DMS53 treated with DMSO at 0.1 percent for 48 hours (cell line): ENCODE data around the gene TM4SF1.
"Not testable (repeated sequence)": the region's sequence is repeated elsewhere in the genome, so short reads cannot be mapped to it uniquely, and the experiment has no call there.

Experiments used
- DNase-seq: peaks from one replicate; lab custom pipeline; 2025; ENCODE audit not compliant: unreplicated experiment; lab: John Stamatoyannopoulos, UW

Gene TM4SF1

DNA sequence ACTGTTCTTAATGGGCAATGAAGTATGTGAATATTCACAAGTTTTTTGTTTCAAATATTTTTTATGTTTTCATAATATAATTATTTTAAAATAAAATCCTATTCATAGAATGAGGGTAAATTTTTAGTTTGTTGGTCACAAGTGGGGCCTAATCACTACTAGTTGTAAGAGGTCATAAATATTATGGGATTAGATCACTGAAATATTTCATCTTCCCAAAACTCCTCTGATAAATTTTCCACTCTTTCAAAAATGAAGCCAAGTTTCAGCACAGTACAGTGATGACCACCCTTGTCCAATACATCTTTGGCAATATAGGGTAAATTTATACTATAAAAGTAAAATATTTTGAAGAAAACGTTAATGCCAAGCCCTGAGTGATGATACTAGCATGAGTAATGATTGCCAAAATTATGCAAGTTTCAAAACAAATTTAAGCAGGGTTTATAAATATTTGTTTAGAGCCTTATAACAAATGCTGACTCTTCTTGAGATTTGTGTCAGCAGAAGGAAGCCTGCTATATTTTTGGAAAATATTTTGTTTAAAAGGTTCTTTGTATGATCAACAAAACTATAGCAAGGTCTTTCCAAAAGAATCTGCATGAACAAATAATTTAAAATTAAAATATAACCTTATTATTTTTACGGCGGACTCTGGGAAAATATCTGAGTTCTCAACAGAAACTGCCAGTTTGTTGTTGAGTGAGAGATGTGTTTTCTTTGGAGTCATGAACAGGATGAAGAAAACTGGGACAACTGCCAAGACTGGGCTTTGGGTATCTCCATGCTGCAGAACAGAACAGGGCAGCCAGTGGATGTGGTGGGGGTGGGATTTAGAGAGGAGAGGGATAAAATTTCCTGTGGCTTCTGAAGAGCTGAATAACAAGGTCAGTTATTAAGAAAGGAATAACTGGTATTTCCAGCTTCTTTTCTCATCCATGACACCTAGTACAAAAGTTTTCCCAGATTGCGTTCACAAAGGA is 17.9 kb upstream of the TM4SF1 start:
- peak; percentile 21 for DNase-seq

DNA sequence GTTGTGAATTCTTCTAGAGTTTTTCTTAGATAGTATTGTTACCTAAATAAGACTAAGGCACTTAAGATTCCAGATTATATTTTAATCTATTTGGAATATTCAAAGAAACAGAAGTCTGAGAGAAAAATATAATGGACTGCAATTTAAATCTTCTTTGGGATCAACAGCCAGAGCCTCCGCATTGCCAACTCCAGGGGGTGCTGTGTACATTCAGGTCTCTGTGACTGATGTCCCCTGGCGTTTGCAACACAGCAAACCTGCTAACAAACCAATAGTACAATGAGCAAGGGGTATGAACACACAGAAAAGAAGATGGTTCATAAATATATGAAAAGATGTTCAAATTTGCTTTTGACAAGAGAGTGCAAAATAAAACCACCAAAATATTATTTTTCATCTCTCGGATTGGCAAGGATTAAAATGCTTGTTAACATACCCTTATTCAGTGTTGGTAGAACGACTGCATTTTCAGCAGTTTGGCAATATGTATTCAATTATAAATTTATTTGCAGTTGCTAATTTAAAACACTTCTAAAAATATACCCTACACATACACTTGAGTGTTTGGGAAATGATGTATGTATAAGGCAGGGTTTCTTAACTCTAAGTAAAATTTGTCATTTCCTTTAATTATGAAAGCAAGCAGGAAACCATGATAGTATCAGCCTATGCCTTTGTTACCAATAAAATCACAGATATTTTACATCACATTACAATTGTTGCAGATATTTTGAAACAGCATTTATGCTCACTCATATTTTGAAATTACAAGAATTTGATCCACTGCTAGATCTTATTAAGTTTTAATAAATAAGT is 16.1 kb upstream of the TM4SF1 start:
- peak; percentile 74 for DNase-seq

DNA sequence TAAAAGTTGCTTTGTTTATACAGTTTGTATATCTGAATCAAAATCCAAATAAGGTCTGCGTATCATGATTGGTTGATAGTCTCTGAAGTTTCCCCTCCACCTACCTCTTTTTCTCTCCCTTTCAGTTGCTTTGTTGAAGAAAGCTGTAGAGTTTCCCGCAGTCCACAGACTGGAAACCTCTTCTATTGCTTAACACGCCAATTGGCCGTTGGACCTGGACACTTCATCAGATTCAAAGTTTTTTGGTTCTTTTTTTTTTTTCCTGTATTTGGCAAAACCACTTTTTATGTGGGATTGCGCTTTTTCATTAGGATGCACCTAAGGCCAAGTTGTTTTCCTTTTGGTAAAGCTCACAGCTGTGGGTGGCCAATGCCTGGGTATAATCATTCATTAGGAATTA is 14.5 kb upstream of the TM4SF1 start:
- no peak for DNase-seq

DNA sequence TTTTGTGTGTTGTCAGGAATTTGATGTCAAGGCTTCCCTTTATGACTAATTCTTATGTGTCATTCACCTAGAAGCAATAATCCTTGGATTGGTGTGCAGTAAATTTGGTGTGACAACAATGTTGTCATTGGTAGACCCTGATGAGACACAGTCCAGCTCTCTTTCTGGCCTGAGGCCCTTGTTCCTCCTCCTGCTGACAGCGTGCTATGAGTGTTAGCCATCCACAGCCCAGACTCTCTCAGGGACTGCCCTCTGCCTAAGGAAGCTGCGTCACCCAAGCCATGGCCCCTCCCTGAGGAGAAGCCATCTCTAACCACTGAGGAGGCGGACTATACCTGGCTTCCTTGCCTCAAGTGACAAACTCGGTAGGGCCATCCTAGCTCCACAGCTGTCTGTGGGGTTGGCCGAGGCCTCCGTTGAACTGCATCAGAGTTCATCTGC is 13.3 kb upstream of the TM4SF1 start:
- no peak for DNase-seq

- DNase-seq, result no peak
Observed at GRCh38 chr3:149390294-149390693, 12.8 kb upstream of the TM4SF1 start.

GRCh38 chr3:149388531-149389417 is 11.3 kb upstream of the TM4SF1 start:
- peak; percentile 42 for DNase-seq

DNA sequence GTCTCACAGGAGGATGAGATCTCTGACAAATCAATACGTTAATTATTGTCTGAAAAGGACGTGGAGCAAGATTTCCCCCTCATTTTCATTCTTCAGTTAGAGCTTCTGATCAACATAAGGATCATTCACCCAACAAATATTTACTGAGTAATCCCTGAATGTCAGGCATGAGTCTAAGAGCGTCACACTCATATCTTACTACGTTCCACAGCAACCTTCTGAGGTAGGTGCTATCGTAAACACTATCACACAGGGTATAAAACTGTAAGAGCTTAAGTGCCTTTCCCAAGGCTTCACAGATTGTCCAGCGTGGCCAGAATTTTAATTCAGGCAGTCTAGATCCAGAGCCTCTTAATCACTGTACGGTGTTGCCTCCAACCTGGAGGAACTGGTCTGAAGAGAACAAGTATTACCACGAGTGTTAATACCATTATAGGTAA is 10.6 kb upstream of the TM4SF1 start:
- no peak for DNase-seq

DNA sequence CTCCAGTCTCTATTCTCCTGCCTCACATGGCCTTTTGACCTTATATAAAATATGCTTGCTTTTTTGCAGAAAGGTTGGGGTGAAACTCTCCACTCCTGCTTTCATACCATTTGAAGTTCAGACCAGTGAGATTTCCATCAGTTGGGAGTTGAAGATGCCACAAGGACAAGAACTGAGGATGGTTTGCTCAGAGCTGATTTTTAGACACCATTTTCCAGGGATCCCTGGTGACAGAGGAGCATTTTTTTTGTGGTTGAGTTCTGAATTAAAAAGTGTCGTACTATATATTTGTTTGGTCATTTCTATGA is 8.8 kb upstream of the TM4SF1 start:
- no peak for DNase-seq

DNA sequence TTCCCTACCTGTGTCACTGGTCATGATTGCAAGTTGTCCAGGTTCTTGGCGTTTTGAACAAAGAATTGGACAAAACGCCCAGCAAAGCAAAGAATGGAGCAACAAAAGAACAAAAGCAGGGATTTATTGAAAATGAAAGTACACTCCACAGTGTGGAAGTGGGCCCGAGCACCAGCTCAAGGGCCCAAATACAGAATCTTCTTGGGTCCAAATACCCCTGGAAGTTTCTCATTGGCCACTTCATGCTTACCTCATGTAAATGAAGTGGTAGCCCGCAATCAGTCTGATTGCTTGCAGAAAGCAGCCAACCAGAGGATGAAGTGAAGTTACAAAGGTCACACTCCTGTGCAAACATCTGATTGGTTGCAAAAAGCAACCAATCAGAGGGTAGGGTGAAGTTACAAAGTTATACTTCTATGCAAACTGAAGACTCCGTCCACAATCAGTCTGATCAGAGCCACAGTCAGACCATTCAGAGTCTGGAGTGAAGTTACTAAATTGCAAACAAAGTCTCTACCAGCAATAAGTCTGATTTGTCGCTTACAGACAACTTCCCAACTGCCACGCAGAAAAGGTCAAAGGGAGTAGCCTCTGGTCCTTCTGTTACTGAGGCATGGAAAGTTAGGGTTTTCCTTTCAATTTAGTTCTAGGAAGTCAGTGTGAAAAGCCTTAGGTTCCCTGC is 8.3 kb upstream of the TM4SF1 start:
- DNase-seq, result no peak

- DNase-seq, result no peak
Observed at GRCh38 chr3:149384911-149385321, 7.5 kb upstream of the TM4SF1 start.

DNA sequence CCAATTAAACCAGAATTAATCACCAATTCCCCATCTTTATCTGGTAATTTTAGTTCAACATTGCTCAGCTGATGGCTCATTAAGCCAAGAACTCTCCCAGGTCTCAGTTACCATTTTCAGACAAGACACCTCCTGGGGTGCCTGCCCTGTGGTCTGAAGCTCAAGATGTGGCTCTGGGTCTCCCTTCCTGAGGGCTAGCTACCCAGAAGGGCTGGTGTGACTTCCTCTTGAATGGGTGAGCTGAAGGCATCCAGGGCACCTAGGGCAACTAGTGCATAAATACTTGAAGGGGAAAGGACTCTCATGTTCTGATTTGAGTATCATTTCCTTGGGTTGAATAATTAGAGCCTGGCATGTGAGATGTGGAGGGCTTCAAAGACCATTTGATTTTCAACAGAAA is 6.7 kb upstream of the TM4SF1 start:
- DNase-seq, result no peak

- DNase-seq, result no peak
Observed at GRCh38 chr3:149383703-149384102, 6.3 kb upstream of the TM4SF1 start.

DNA sequence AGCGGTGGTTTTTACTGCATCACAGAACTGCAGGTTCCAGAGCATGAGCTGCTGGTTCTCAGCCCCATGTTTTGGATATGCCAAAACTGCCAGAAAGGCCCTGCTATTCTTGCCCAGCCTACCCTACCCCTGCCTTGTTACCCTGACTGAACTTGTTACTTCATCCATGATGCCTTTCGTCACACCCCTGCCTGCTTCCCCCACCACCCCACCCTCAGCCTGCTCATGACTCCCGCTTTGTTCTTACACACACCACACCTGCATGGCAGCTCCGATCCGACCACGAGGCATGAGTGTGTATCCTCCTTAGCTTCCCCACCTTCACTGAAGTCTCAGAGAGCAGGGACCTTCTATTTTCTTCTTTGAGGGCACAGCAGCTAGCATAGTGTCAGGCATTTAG is 5.1 kb upstream of the TM4SF1 start:
- no peak for DNase-seq

- DNase-seq, result no peak
Observed at GRCh38 chr3:149382101-149382467, 4.6 kb upstream of the TM4SF1 start.

DNA sequence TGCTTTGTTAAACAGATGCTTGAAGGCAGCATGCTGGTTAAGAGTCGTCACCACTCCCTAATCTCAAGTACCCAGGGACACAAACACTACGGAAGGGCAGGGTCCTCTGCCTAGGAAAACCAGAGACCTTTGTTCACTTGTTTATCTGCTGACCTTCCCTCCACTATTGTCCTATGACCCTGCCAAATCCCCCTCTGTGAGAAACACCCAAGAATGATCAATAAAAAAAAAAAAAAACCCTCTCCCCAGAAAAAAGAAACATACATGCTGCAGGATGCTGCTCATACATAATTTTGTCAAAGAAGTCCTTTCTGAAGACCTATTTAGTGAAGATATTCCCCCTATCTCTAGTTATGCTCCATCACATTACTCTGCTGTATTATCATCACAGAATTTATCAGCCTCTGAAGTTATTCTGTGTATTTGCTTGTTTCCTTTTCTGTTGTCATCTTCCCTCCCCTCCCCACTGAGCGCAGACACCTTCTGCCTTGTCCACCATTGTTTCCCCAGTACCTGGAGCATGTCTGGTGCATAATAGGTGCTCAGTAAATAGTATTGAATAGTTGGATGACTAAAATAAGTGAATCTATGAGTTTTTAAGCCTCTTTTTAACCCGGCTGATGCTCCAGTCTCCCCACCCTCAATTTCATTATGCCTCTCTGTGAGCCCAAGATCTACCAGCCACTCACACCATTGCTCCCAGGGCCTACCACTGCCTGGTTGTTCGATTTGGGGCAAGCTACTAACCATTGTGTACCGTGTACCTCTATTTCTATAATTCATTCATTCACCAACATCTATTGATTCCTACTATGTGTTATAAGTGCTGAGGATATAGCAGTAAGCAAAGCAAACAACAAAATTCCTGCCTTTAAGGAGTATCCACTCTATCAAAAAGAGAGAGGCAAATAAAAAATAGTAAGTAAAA is 4.0 kb upstream of the TM4SF1 start:
- no peak for DNase-seq

DNA sequence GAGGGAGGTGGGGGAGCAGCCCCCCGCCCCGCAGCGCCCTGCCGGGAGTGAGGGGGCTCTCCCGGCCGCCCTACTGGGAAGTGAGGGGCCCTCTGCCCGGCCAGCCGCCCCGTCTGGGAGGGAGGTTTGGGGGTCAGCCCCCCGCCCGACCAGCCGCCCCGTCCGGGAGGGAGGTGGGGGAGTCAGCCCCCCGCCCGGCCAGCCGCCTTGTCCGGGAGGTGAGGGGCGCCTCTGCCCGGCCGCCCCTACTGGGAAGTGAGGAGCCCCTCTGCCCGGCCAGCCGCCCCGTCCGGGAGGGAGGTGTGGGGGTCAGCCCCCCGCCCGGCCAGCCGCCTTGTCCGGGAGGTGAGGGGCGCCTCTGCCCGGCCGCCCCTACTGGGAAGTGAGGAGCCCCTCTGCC is 2.8 kb upstream of the TM4SF1 start:
- DNase-seq, result not testable (repeated sequence)

GRCh38 chr3:149378478-149379309 is 1.2 kb upstream of the TM4SF1 start:
- no peak for DNase-seq

DNA sequence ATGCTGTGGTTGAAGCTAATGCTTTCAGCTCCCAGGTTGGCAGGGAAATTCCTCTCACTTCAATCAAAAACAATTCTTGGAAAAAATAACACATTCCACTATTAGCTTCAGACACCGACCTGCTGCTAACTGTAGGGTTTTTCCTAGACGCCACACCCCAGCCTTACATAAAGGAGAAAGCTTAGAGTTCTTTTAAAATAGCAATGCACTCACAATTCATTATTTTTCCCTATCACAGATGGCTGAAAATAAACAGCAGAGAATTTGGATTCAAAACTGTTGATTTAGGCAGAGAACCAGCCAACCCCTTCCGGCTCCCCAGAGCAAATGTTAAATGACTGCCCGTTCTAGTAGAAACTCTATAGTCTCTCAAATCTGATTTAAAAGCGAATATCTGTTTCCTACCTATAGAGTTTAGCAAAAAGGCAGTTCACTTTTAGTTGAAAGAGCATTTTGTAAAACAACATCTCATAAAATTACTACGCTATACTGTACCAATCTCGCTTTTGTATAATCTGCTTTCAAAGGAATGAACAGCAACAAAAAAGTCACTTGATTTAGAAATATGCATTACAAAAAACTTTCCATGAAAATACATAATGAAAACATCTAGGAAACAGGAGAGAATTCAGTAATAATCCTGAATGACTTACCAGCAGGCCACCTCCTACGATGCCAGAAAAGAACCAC is 586 bp downstream of the TM4SF1 start:
- no peak for DNase-seq
